Liver (tissue), 9 donors: ENCODE results near the gene SPATA46. TPM values are rescaled to one million over a fixed set of nuclear protein-coding genes. Genes with fewer than 3 reads are reported as not detected.

Experiments used
- DNase-seq: peaks from one replicate; pipeline ENCODE4 v3.0.0-alpha.2; 2017; ENCODE audit warnings: low spot score
- H3K27ac ChIP-seq, 2 donors: one replicate each; pipeline ENCODE4 v1.7.0; 2013; ENCODE audit warnings: inconsistent platforms in 2 of 2, low read length in 2 of 2, control low read depth in 1 of 2, low read depth in 1 of 2, mild to moderate bottlenecking in 1 of 2
- H3K27me3 ChIP-seq, 4 donors: one replicate each; pipeline versions ENCODE4 v1.6.1 to v1.7.0; 2013; ENCODE audit warnings: low read length in 3 of 4, inconsistent platforms in 1 of 4, mild to moderate bottlenecking in 1 of 4, moderate library complexity in 1 of 4; ENCODE audit not compliant: control insufficient read depth in 4 of 4, insufficient read depth in 4 of 4
- H3K36me3 ChIP-seq, 4 donors: one replicate each; pipeline versions ENCODE4 v1.6.1 to v1.7.0; 2013; ENCODE audit warnings: low read length in 3 of 4, mild to moderate bottlenecking in 3 of 4, low read depth in 1 of 4, moderate library complexity in 1 of 4; ENCODE audit not compliant: control insufficient read depth in 4 of 4, insufficient read depth in 3 of 4
- H3K4me1 ChIP-seq, 4 donors: one replicate each; pipeline versions ENCODE4 v1.6.1 to v1.7.0; 2013; ENCODE audit warnings: low read length in 3 of 4, mild to moderate bottlenecking in 3 of 4, moderate library complexity in 1 of 4; ENCODE audit not compliant: control insufficient read depth in 4 of 4, insufficient read depth in 4 of 4
- H3K4me3 ChIP-seq, 3 donors: one replicate each; pipeline versions ENCODE4 v1.6.1 to v1.7.0; 2013; ENCODE audit warnings: low read length in 3 of 3, control low read depth in 1 of 3, low read depth in 1 of 3, mild to moderate bottlenecking in 1 of 3
- H3K9ac ChIP-seq, 2 donors: one replicate each; pipeline ENCODE4 v1.7.0; 2013; ENCODE audit warnings: low read length in 2 of 2, mild to moderate bottlenecking in 2 of 2, moderate library complexity in 2 of 2, control low read depth in 1 of 2, low read depth in 1 of 2
- H3K9me3 ChIP-seq, 4 donors: one replicate each; pipeline versions ENCODE4 v1.6.1 to v1.7.0; 2013; ENCODE audit warnings: low read length in 3 of 4; ENCODE audit not compliant: control insufficient read depth in 4 of 4
- CTCF ChIP-seq: fragments of 150-350 bp; IDR thresholded peaks from 2 replicates; pipeline ENCODE4 v1.5.1; 2017; ENCODE audit warnings: improper control_type of control experiment, low read depth, low read length; ENCODE audit not compliant: missing input control
- EGR1 ChIP-seq, 2 donors: IDR thresholded peaks; 2 replicates each; pipeline ENCODE4 v1.6.1; 2016 to 2018; ENCODE audit warnings: antibody characterized with exemption in 2 of 2, low read depth in 2 of 2
- FOXA1 ChIP-seq: IDR thresholded peaks from 2 replicates; pipeline ENCODE4 v1.6.1; 2016; ENCODE audit warnings: antibody characterized with exemption
- FOXA2 ChIP-seq: IDR thresholded peaks from 2 replicates; pipeline ENCODE4 v1.6.1; 2016; ENCODE audit warnings: antibody characterized with exemption
- GABPA ChIP-seq, 2 donors: IDR thresholded peaks in 1 of 2; conservative IDR thresholded peaks in 1 of 2; 2 replicates each; pipeline ENCODE4 v1.6.1; 2016; ENCODE audit warnings: antibody characterized with exemption in 2 of 2, mild to moderate bottlenecking in 1 of 2, moderate library complexity in 1 of 2
- HNF4A ChIP-seq, 2 donors: conservative IDR thresholded peaks; 2 replicates each; pipeline ENCODE4 v1.6.1; 2016; ENCODE audit warnings: antibody characterized with exemption in 2 of 2, mild to moderate bottlenecking in 2 of 2
- HNF4G ChIP-seq: IDR thresholded peaks from 2 replicates; pipeline ENCODE4 v1.6.1; 2016; ENCODE audit warnings: antibody characterized with exemption
- JUND ChIP-seq, 2 donors: IDR thresholded peaks; 2 replicates each; pipeline ENCODE4 v1.6.1; 2016; ENCODE audit warnings: antibody characterized with exemption in 2 of 2
- MAX ChIP-seq: IDR thresholded peaks from 2 replicates; pipeline ENCODE4 v1.6.1; 2016; ENCODE audit warnings: antibody characterized with exemption
- NR2F2 ChIP-seq: IDR thresholded peaks from 2 replicates; pipeline ENCODE4 v1.6.1; 2016; ENCODE audit warnings: antibody characterized with exemption
- RAD21 ChIP-seq, 2 donors: IDR thresholded peaks; 2 replicates each; pipeline ENCODE4 v1.6.1; 2016; ENCODE audit warnings: antibody characterized with exemption in 2 of 2, mild to moderate bottlenecking in 2 of 2
- RXRA ChIP-seq, 2 donors: IDR thresholded peaks; 2 replicates each; pipeline ENCODE4 v1.6.1; 2017 to 2018; ENCODE audit warnings: antibody characterized with exemption in 2 of 2, mild to moderate bottlenecking in 1 of 2
- SP1 ChIP-seq: IDR thresholded peaks from 2 replicates; pipeline ENCODE4 v1.6.1; 2018; ENCODE audit warnings: antibody characterized with exemption, mild to moderate bottlenecking
- TAF1 ChIP-seq: conservative IDR thresholded peaks from 2 replicates; pipeline ENCODE4 v1.6.1; 2016; ENCODE audit warnings: antibody characterized with exemption, mild to moderate bottlenecking
- YY1 ChIP-seq: IDR thresholded peaks from 2 replicates; pipeline ENCODE4 v1.6.1; 2016; ENCODE audit warnings: antibody characterized with exemption, mild to moderate bottlenecking
- WGBS: extraction: QIAGEN DNeasy Blood & Tissue Kit; methylation state at CpG from one replicate; pipeline ENCODE4 v1.1.7; 2013; 5-methylcytosine and 5-hydroxymethylcytosine counted together
- polyA plus RNA-seq, 2 donors: library from polyadenylated mRNA; stranded (reverse) in 1 of 2; unstranded in 1 of 2; fragments of 200-250 nt in 1 of 2; fragments of >200 nt in 1 of 2; fragmentation: Nextera tagmentation in 1 of 2; extraction: Ambion mirVana in 1 of 2; gene quantifications; one replicate each; pipeline versions ENCODE4 v1.2.1 to v1.2.3, GENCODE V29; 2013 to 2015
- total RNA-seq, 2 donors: library from RNA; depleted of rRNA; stranded (reverse); fragments of >200 nt; gene quantifications; one replicate each; pipeline ENCODE4 v1.2.3, GENCODE V29; 2014
- TF ChIP-seq, protein P1 (sequence below): IDR thresholded peaks from 2 replicates; pipeline ENCODE4 v1.6.1; 2016; ENCODE audit warnings: antibody characterized with exemption
- TF ChIP-seq, protein P2 (sequence below): IDR thresholded peaks from 2 replicates; pipeline ENCODE4 v1.6.1; 2016; ENCODE audit warnings: antibody characterized with exemption, mild to moderate bottlenecking
- TF ChIP-seq, protein P3 (sequence below): IDR thresholded peaks from 2 replicates; pipeline ENCODE4 v1.6.1; 2016; ENCODE audit warnings: antibody characterized with exemption
- donor health status: healthy.
- donor health status: healthy.
- donor health status: healthy.
- donor health status: healthy.
- donor health status: healthy.

SPATA46 gene
- total and polyA plus RNA-seq, 4 donors: 0.06 to 0.17 TPM; not detected in 2

DNA sequence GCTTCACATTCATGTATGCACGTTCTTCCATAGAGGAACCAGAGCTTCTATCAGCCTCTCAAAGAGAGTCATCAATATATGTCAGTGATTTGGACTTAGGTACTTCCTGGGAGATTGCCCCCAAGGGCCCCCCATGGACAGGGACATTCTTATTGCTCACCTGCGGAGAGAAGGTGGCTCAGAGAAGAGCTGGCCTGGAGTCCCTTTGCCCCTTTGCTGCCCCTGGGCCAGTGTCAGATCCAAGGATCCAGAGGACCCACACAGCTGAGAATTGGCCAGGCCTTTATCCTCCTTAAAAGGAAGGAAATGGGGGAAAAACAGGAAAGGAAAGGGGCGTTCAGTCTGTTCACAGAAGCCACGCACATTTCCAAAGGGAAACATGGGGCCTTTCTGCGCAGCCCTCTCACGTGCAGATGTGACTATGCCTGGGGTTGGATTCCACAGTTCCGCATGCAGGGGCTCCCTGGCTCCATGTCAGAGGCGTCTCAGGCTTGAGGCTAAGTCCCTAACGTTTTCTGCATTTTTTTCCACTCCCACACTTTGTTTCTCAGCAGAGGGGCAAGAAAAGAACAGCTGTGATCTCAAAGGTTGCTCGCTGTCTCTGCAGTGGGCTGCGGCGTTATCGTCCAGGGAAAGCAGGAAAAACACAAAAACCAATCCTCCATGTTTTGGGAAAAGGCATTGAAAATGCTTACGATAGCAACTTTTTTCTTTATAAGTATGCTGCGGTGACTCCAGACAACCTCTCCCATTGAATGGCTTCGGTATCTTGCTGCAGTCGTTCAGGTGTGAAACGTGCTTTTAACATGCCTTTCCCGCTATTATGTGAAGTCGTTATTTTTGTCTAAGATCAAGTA, 10.8 kb upstream of the SPATA46 start:
- TF ChIP-seq RAD21 (IDR thresholded peaks at IDR 0.05): no peak
- TF ChIP-seq TAF1: no peak
- TF ChIP-seq YY1: no peak
- no peak for TF ChIP-seq JUND (IDR thresholded peaks at IDR 0.05)
- no peak for TF ChIP-seq MAX
- no peak for TF ChIP-seq SP1
- TF ChIP-seq, protein P1, sequence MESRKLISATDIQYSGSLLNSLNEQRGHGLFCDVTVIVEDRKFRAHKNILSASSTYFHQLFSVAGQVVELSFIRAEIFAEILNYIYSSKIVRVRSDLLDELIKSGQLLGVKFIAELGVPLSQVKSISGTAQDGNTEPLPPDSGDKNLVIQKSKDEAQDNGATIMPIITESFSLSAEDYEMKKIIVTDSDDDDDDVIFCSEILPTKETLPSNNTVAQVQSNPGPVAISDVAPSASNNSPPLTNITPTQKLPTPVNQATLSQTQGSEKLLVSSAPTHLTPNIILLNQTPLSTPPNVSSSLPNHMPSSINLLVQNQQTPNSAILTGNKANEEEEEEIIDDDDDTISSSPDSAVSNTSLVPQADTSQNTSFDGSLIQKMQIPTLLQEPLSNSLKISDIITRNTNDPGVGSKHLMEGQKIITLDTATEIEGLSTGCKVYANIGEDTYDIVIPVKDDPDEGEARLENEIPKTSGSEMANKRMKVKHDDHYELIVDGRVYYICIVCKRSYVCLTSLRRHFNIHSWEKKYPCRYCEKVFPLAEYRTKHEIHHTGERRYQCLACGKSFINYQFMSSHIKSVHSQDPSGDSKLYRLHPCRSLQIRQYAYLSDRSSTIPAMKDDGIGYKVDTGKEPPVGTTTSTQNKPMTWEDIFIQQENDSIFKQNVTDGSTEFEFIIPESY: no peak
- TF ChIP-seq, protein P2, sequence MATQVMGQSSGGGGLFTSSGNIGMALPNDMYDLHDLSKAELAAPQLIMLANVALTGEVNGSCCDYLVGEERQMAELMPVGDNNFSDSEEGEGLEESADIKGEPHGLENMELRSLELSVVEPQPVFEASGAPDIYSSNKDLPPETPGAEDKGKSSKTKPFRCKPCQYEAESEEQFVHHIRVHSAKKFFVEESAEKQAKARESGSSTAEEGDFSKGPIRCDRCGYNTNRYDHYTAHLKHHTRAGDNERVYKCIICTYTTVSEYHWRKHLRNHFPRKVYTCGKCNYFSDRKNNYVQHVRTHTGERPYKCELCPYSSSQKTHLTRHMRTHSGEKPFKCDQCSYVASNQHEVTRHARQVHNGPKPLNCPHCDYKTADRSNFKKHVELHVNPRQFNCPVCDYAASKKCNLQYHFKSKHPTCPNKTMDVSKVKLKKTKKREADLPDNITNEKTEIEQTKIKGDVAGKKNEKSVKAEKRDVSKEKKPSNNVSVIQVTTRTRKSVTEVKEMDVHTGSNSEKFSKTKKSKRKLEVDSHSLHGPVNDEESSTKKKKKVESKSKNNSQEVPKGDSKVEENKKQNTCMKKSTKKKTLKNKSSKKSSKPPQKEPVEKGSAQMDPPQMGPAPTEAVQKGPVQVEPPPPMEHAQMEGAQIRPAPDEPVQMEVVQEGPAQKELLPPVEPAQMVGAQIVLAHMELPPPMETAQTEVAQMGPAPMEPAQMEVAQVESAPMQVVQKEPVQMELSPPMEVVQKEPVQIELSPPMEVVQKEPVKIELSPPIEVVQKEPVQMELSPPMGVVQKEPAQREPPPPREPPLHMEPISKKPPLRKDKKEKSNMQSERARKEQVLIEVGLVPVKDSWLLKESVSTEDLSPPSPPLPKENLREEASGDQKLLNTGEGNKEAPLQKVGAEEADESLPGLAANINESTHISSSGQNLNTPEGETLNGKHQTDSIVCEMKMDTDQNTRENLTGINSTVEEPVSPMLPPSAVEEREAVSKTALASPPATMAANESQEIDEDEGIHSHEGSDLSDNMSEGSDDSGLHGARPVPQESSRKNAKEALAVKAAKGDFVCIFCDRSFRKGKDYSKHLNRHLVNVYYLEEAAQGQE: no peak
- TF ChIP-seq CTCF: no peak
- TF ChIP-seq EGR1 (IDR thresholded peaks at IDR 0.05; ENCODE audit: low read depth in 2 of 2): no peak
- no peak for TF ChIP-seq HNF4A (conservative IDR thresholded peaks at IDR 0.05)
- no peak for TF ChIP-seq GABPA (IDR thresholded peaks at IDR 0.05 in 1 of 2, conservative IDR thresholded peaks at IDR 0.05 in 1 of 2)
- no peak for TF ChIP-seq RXRA (IDR thresholded peaks at IDR 0.05)
- TF ChIP-seq FOXA1: no peak
- TF ChIP-seq FOXA2: no peak
- TF ChIP-seq NR2F2: no peak
- TF ChIP-seq, protein P3, sequence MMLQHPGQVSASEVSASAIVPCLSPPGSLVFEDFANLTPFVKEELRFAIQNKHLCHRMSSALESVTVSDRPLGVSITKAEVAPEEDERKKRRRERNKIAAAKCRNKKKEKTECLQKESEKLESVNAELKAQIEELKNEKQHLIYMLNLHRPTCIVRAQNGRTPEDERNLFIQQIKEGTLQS: no peak
- TF ChIP-seq HNF4G: no peak
- H3K9me3 ChIP-seq: no peaks in the 10 kb centered on the region
- WGBS: 91% methylated on average over 20 of the region's 20 CpGs
- no peak overlapping the region for H3K9ac ChIP-seq
- no peak overlapping the region for H3K4me3 ChIP-seq
- H3K4me1 ChIP-seq: peaks cover 8 to 29% (median 17%) of the 10 kb centered on the region in 4 donors
- no peaks in the 10 kb centered on the region for H3K27me3 ChIP-seq
- H3K27ac ChIP-seq: peak overlapping the region; percentile 80 to 81
- peak; percentile 14 for DNase-seq
- peaks cover 0 to 13% (median 10%) of the 10 kb centered on the region in 4 donors for H3K36me3 ChIP-seq
